SU-DHL-6 (cell line): ENCODE results near the gene MCM10.

Experiments
- CTCF ChIP-seq: fragments of 200-600 bp; sonication (generic); IDR thresholded peaks from one replicate; pipeline ENCODE4 v1.5.1; 2017; ENCODE audit warnings: antibody characterized with exemption, mild to moderate bottlenecking, low read length, moderate library complexity; ENCODE audit not compliant: insufficient read depth, poor library complexity, severe bottlenecking
- EZH2phosphoT487 ChIP-seq: fragments of 200-600 bp; sonication (generic), shearing (Covaris generic); conservative IDR thresholded peaks from 2 replicates; pipeline ENCODE4 v1.6.1; 2018; ENCODE audit warnings: mild to moderate bottlenecking, antibody characterized with exemption, low read length, moderate library complexity, mixed read lengths

GRCh38 chr10:13140627-13141190, 20.6 kb upstream of the MCM10 start:
- TF ChIP-seq CTCF (no peak), EZH2phosphoT487 (no peak)
